Measurements from ENCODE around the gene CAB39.

DNA sequence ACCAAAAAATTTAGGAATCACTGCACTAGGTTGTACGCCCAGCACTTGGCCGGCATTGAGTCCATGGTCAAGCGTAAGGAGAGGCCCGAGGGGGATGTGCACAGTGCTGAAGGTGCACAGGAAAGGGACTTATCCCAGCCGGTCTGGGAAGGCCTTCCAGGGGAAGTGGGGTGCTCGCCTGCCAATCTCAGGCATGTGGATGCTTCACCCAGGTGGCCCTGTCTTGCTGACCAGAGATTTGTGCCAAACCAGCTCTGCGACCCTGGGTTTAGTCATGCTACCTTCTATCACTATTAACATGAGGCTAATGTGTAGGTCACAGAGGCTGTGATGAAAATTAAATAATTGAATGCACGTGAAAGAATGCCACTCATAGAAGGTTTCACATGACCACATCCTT is 150.4 kb downstream of the CAB39 start:
- TF ChIP-seq, protein P1, sequence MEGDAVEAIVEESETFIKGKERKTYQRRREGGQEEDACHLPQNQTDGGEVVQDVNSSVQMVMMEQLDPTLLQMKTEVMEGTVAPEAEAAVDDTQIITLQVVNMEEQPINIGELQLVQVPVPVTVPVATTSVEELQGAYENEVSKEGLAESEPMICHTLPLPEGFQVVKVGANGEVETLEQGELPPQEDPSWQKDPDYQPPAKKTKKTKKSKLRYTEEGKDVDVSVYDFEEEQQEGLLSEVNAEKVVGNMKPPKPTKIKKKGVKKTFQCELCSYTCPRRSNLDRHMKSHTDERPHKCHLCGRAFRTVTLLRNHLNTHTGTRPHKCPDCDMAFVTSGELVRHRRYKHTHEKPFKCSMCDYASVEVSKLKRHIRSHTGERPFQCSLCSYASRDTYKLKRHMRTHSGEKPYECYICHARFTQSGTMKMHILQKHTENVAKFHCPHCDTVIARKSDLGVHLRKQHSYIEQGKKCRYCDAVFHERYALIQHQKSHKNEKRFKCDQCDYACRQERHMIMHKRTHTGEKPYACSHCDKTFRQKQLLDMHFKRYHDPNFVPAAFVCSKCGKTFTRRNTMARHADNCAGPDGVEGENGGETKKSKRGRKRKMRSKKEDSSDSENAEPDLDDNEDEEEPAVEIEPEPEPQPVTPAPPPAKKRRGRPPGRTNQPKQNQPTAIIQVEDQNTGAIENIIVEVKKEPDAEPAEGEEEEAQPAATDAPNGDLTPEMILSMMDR (IDR thresholded peaks at IDR 0.05), result no peak
- TF ChIP-seq SMC3 (IDR thresholded peaks at IDR 0.05; ENCODE audit: low read depth, low read length) (no peak), TCF12 (IDR thresholded peaks at IDR 0.05) (no peak), RCOR1 (IDR thresholded peaks at IDR 0.05; ENCODE audit: low read length) (no peak), YY1 (IDR thresholded peaks at IDR 0.05; ENCODE audit: low read depth) (no peak), MEF2A (IDR thresholded peaks at IDR 0.05; ENCODE audit: borderline replicate concordance, low read depth) (no peak), POLR2AphosphoS5 (IDR thresholded peaks at IDR 0.05; ENCODE audit: low read depth, low read length) (no peak)
- TF ChIP-seq, protein P2, sequence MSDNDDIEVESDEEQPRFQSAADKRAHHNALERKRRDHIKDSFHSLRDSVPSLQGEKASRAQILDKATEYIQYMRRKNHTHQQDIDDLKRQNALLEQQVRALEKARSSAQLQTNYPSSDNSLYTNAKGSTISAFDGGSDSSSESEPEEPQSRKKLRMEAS (IDR thresholded peaks at IDR 0.05; ENCODE audit: low read depth), result no peak

Measured in SK-N-SH (cell line).